Measurements from ENCODE around the gene IFNAR1.

Gene IFNAR1

GRCh38 chr21:33406493-33406892, 81.7 kb downstream of the IFNAR1 start:
- no peak for DNase-seq (ENCODE audit: low read depth in 1 of 2, low spot score in 1 of 2)
- TF ChIP-seq JUND (IDR thresholded peaks at IDR 0.05; ENCODE audit: low read depth) = no peak
- in situ Hi-C loops (cut with HindIII; ENCODE audit: low pct_unique_long_range_greater_than_20kb, low sequenced_read_pairs) = no loop called here
